ENCODE results near the gene SORL1. TPM values are rescaled to one million over a fixed set of nuclear protein-coding genes. Genes with fewer than 3 reads are reported as not detected.

The SORL1 gene
- total and polyA plus RNA-seq, 2 experiments from 2014 or later: 6.4 to 18.2 TPM

DNA sequence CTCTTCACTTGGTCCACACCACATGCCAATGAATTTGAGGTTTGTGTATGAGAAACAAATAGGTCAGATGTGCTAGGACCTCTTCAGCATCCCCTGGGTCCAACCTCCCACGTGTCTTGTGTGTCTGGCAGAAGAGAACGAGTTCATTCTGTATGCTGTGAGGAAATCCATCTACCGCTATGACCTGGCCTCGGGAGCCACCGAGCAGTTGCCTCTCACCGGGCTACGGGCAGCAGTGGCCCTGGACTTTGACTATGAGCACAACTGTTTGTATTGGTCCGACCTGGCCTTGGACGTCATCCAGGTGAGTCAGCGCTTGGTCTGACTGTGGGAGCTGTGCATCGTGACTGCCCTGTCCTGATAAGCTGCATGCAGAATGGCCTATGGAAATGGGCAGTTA, 101.7 kb downstream of the SORL1 start:
- peak in 1 of 2 donors; percentile 22 for DNase-seq (ENCODE audit: low read depth in 1 of 2, low spot score in 1 of 2)
- Histone ChIP-seq H3K4me3 (no peak overlapping the region), H3K4me1 (ENCODE audit: low read depth) (no peaks in the 10 kb centered on the region), H3K27me3 (no peaks in the 10 kb centered on the region), H3K36me3 (no peaks in the 10 kb centered on the region), H3K9me3 (ENCODE audit: low read depth) (no peaks in the 10 kb centered on the region), H3K27ac (no peak overlapping the region)
- TF ChIP-seq, protein P1, sequence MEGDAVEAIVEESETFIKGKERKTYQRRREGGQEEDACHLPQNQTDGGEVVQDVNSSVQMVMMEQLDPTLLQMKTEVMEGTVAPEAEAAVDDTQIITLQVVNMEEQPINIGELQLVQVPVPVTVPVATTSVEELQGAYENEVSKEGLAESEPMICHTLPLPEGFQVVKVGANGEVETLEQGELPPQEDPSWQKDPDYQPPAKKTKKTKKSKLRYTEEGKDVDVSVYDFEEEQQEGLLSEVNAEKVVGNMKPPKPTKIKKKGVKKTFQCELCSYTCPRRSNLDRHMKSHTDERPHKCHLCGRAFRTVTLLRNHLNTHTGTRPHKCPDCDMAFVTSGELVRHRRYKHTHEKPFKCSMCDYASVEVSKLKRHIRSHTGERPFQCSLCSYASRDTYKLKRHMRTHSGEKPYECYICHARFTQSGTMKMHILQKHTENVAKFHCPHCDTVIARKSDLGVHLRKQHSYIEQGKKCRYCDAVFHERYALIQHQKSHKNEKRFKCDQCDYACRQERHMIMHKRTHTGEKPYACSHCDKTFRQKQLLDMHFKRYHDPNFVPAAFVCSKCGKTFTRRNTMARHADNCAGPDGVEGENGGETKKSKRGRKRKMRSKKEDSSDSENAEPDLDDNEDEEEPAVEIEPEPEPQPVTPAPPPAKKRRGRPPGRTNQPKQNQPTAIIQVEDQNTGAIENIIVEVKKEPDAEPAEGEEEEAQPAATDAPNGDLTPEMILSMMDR (IDR thresholded peaks at IDR 0.05; ENCODE audit: low read depth, low read length): no peak

DNA sequence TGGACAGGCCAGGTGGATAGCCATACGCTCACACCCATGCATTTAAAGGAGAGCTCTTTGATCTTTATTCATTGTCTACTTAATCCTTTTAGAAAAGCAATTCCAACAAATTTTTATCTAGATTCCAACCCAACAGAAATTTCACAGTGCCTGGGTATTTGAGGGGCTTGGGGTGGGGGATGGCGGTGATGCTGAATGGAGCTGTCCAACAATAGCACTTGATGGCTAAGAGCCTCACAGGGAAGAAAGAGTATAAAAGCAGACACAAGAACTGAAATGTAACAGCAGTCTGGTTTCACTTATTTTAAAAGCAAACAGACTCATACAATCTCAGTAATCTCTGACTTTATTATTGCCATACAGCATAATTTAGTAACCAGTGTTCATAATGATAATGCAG, 102.4 kb downstream of the SORL1 start:
- no peak overlapping the region for H3K27ac ChIP-seq
- no peaks in the 10 kb centered on the region for H3K36me3 ChIP-seq
- no peaks in the 10 kb centered on the region for H3K27me3 ChIP-seq
- H3K4me3 ChIP-seq: no peak overlapping the region
- DNase-seq (ENCODE audit: low read depth in 1 of 2, low spot score in 1 of 2): peak in 1 of 2 donors; percentile 23
- H3K4me1 ChIP-seq (ENCODE audit: low read depth): no peaks in the 10 kb centered on the region
- TF ChIP-seq, protein P1 (IDR thresholded peaks at IDR 0.05; ENCODE audit: low read depth, low read length): no peak
- no peaks in the 10 kb centered on the region for H3K9me3 ChIP-seq (ENCODE audit: low read depth)

DNA sequence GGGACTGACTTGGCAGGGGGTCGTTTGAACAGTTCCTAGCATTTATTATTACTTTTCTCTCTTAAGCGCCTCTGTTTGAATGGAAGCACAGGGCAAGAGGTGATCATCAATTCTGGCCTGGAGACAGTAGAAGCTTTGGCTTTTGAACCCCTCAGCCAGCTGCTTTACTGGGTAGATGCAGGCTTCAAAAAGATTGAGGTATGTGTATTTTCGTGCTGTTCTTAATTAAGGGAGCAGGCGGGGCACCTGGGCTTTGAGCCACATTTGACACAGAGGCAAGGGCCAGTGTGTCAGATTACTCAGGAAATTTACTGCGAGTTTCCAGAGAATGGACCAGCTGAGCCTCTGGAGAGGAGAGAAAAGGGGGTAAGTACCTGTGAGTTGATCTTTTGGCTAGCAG, 103.0 kb downstream of the SORL1 start:
- TF ChIP-seq, protein P1 (IDR thresholded peaks at IDR 0.05; ENCODE audit: low read depth, low read length): no peak
- DNase-seq (ENCODE audit: low read depth in 1 of 2, low spot score in 1 of 2): no peak
- Histone ChIP-seq H3K36me3 (no peaks in the 10 kb centered on the region), H3K9me3 (ENCODE audit: low read depth) (no peaks in the 10 kb centered on the region), H3K27me3 (no peaks in the 10 kb centered on the region), H3K4me3 (no peak overlapping the region), H3K27ac (no peak overlapping the region), H3K4me1 (ENCODE audit: low read depth) (no peaks in the 10 kb centered on the region)

DNA sequence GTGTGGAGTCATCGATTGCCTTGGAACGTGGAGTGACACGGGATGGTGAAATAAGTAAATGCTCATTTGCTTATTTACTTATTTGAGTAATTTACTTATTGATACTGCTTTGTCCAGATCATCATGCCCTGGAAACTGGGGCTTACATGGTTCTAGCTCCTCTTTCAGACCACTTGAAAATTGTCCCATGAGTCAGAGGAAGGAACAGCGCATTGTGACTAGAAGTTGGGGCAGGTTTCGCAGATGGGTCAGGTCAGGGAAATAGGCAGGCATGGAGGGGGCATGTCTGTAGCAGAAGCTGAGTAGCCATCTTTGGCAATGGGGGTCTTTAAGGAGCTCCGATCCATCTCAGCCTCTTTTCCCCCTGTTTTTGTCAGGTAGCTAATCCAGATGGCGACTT, 104.8 kb downstream of the SORL1 start:
- Histone ChIP-seq H3K36me3 (no peaks in the 10 kb centered on the region), H3K27ac (no peak overlapping the region), H3K4me1 (ENCODE audit: low read depth) (peaks cover 4% of the 10 kb centered on the region), H3K9me3 (ENCODE audit: low read depth) (no peaks in the 10 kb centered on the region), H3K4me3 (no peak overlapping the region), H3K27me3 (no peaks in the 10 kb centered on the region)
- no peak for DNase-seq (ENCODE audit: low read depth in 1 of 2, low spot score in 1 of 2)
- TF ChIP-seq, protein P1 (IDR thresholded peaks at IDR 0.05; ENCODE audit: low read depth, low read length): no peak

DNA sequence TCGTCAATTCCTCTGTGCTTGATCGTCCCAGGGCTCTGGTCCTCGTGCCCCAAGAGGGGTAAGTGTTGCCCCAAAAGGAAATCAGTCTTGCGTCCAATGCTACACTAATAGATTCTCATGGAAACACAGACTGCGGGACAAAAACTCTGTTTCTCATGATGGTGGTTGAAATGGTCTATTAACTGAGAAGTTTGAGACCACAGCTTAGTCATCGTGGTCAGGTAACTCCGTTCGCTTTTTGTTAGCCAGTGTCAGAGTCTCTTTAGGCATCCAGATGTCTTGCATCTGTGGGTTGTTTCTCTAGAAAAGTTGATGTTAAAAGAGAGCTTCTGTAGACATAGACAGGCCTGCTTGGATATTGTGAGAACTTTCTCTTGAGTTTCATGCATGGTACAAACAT, 105.2 kb downstream of the SORL1 start:
- H3K4me1 ChIP-seq (ENCODE audit: low read depth): peaks cover 8% of the 10 kb centered on the region
- no peak overlapping the region for H3K27ac ChIP-seq
- no peaks in the 10 kb centered on the region for H3K36me3 ChIP-seq
- no peaks in the 10 kb centered on the region for H3K27me3 ChIP-seq
- no peak for DNase-seq (ENCODE audit: low read depth in 1 of 2, low spot score in 1 of 2)
- TF ChIP-seq, protein P1 (IDR thresholded peaks at IDR 0.05; ENCODE audit: low read depth, low read length): no peak
- H3K4me3 ChIP-seq: no peak overlapping the region
- H3K9me3 ChIP-seq (ENCODE audit: low read depth): no peaks in the 10 kb centered on the region

Data from cardiac muscle cell (in vitro differentiated cells and primary cell).